GM23338 (cell line): ENCODE results near the gene VPS4A. TPM values are rescaled to one million over a fixed set of nuclear protein-coding genes. Genes with fewer than 3 reads are reported as not detected.

Experiments used
- ATAC-seq: fragments of 200-7000 bp; cut with Tn5 transposase; 3 replicates; pipeline ENCODE4 v1.9.1; 2020
- DNase-seq: peaks from one replicate; pipeline ENCODE4 v3.0.0-alpha.2; 2015; ENCODE audit warnings: low spot score
- H2AFZ ChIP-seq: fragments of 200-600 bp; sonication (generic); 2 replicates; pipeline ENCODE4 v1.8.0; 2016; ENCODE audit warnings: antibody characterized with exemption, mild to moderate bottlenecking, moderate library complexity
- H3F3A ChIP-seq: fragments of 200-600 bp; sonication (generic); replicated peaks from 2 replicates; pipeline ENCODE4 v1.8.0; 2017; ENCODE audit warnings: antibody characterized with exemption, mixed run types, low read depth
- H3K27ac ChIP-seq: fragments of 200-600 bp; sonication (generic); 2 replicates; pipeline ENCODE4 v1.6.1; 2016; ENCODE audit warnings: low read depth
- H3K27me3 ChIP-seq: fragments of 200-600 bp; sonication (generic); 2 replicates; pipeline ENCODE4 v1.8.0; 2016; ENCODE audit warnings: mild to moderate bottlenecking, mixed run types, moderate library complexity; ENCODE audit not compliant: insufficient read depth
- H3K36me3 ChIP-seq: fragments of 200-600 bp; sonication (generic); 2 replicates; pipeline ENCODE4 v1.8.0; 2016; ENCODE audit warnings: mild to moderate bottlenecking; ENCODE audit not compliant: insufficient read depth
- H3K4me1 ChIP-seq: fragments of 200-600 bp; sonication (generic); 2 replicates; pipeline ENCODE4 v1.8.0; 2016; ENCODE audit warnings: mild to moderate bottlenecking, moderate library complexity; ENCODE audit not compliant: insufficient read depth
- H3K4me2 ChIP-seq: fragments of 200-600 bp; sonication (generic); 2 replicates; pipeline ENCODE4 v1.7.1; 2017; ENCODE audit warnings: mixed run types
- H3K4me3 ChIP-seq: fragments of 200-600 bp; sonication (generic); 2 replicates; pipeline ENCODE4 v1.6.1; 2016; ENCODE audit warnings: mixed run types
- H3K79me2 ChIP-seq: fragments of 200-600 bp; sonication (generic); replicated peaks from 2 replicates; pipeline ENCODE4 v1.8.0; 2017; ENCODE audit warnings: mild to moderate bottlenecking; ENCODE audit not compliant: insufficient read depth
- H3K9me2 ChIP-seq: fragments of 200-600 bp; sonication (generic); 2 replicates; pipeline ENCODE4 v1.8.0; 2017; ENCODE audit not compliant: insufficient read depth
- H4K20me1 ChIP-seq: fragments of 200-600 bp; sonication (generic); replicated peaks from 2 replicates; pipeline ENCODE4 v1.8.0; 2017; ENCODE audit warnings: mild to moderate bottlenecking; ENCODE audit not compliant: insufficient read depth
- H3K27ac Mint-ChIP-seq: 2 replicates; pipeline ENCODE4 v1.8.0; 2020; ENCODE audit warnings: inconsistent platforms, mild to moderate bottlenecking, moderate library complexity, mixed read lengths
- H3K27me3 Mint-ChIP-seq: 3 replicates; pipeline ENCODE4 v1.8.0; 2022; ENCODE audit warnings: low read depth, mild to moderate bottlenecking, moderate library complexity, mixed read lengths, inconsistent platforms; ENCODE audit not compliant: insufficient read depth, poor library complexity
- H3K36me3 Mint-ChIP-seq: 3 replicates; pipeline ENCODE4 v1.8.0; 2021; ENCODE audit warnings: low read depth, mild to moderate bottlenecking, inconsistent platforms, moderate library complexity, mixed read lengths
- H3K4me1 Mint-ChIP-seq: 3 replicates; pipeline ENCODE4 v1.8.0; 2020; ENCODE audit warnings: mild to moderate bottlenecking, inconsistent platforms, mixed read lengths
- H3K4me3 Mint-ChIP-seq: 3 replicates; pipeline ENCODE4 v1.8.0; 2021; ENCODE audit warnings: moderate library complexity, mild to moderate bottlenecking, inconsistent platforms, mixed read lengths
- H3K9me3 Mint-ChIP-seq: 3 replicates; pipeline ENCODE4 v1.8.0; 2020; ENCODE audit warnings: moderate library complexity, mild to moderate bottlenecking, inconsistent platforms, mixed read lengths
- CREB1 ChIP-seq: fragments of 250-450 bp; sonication (Bioruptor Pico); IDR thresholded peaks from 2 replicates; pipeline ENCODE4 v1.5.0; 2020; ENCODE audit warnings: low read depth, mild to moderate bottlenecking, moderate library complexity
- JUNB ChIP-seq: IDR thresholded peaks from one replicate; pipeline ENCODE4 v1.6.1; 2016; ENCODE audit warnings: antibody characterized with exemption; ENCODE audit not compliant: unreplicated experiment
- NANOG ChIP-seq: IDR thresholded peaks from 2 replicates; pipeline ENCODE4 v1.6.1; 2016; ENCODE audit warnings: antibody characterized with exemption, borderline replicate concordance
- STAT1 ChIP-seq: IDR thresholded peaks from one replicate; pipeline ENCODE4 v1.6.1; 2016; ENCODE audit warnings: antibody characterized with exemption; ENCODE audit not compliant: unreplicated experiment
- ZNF462 ChIP-seq: fragments of 250-450 bp; sonication (Bioruptor Pico); IDR thresholded peaks from 2 replicates; pipeline ENCODE4 v1.5.0; 2020; ENCODE audit warnings: mild to moderate bottlenecking, moderate library complexity
- polyA plus RNA-seq: library from polyadenylated mRNA; unstranded; fragments of >200 nt; fragmentation: Nextera tagmentation; extraction: Ambion mirVana; gene quantifications from 2 replicates; pipeline ENCODE4 v1.2.1, GENCODE V29; 2016
- total RNA-seq: library from RNA; depleted of rRNA; stranded (reverse); fragments of >200 nt; shearing (Covaris generic); gene quantifications from 2 replicates; pipeline ENCODE4 v1.2.3, GENCODE V29; 2014

The VPS4A gene
- total and polyA plus RNA-seq, 2 experiments from 2014 or later, result 29.1 to 32.7 TPM

GRCh38 chr16:69316595-69317034, 5.5 kb downstream of the VPS4A start (continued):
- TF ChIP-seq ZNF462 (CRISPR knock-in tag) (no peak), STAT1 (no peak)

- Histone ChIP-seq H3K36me3 (peaks cover 4% of the 10 kb centered on the region), H3K79me2 (peaks cover 11% of the 10 kb centered on the region), H3K27me3 (no peaks in the 10 kb centered on the region), H3K9me2 (no peaks in the 10 kb centered on the region), H3K4me2 (no peak overlapping the region), H3F3A (peaks cover 4% of the 10 kb centered on the region; the same call in 1 of the 2 replicates), H3K4me3 (no peak overlapping the region), H3K27ac (no peak overlapping the region), H3K4me1 (no peaks in the 10 kb centered on the region), H2AFZ (no peak overlapping the region), H4K20me1 (peaks cover 13% of the 10 kb centered on the region)
- H3K27ac Mint-ChIP-seq, result no peak overlapping the region
- DNase-seq, result no peak
- peaks cover 19% of the 10 kb centered on the region for H3K27me3 Mint-ChIP-seq
- H3K9me3 Mint-ChIP-seq, result no peaks in the 10 kb centered on the region
- H3K36me3 Mint-ChIP-seq, result peaks cover 70% of the 10 kb centered on the region
- no peak for ATAC-seq
- H3K4me3 Mint-ChIP-seq, result no peak overlapping the region
- no peaks in the 10 kb centered on the region; the same call in 2 of the 3 replicates for H3K4me1 Mint-ChIP-seq
- TF ChIP-seq JUNB (no peak), ZNF462 (CRISPR knock-in tag) (no peak), CREB1 (no peak), STAT1 (no peak), NANOG (no peak)
Measured at GRCh38 chr16:69318177-69318910, 7.2 kb downstream of the VPS4A start.
